Neural progenitor cell (in vitro differentiated cells): ENCODE results near the gene SULT1A2. TPM values are rescaled to one million over a fixed set of nuclear protein-coding genes. Genes with fewer than 3 reads are reported as not detected.
A peak's percentile ranks its signal among the peaks of the same experiment; 100 is the strongest.

Experiments used
- DNase-seq: peaks from one replicate; pipeline ENCODE4 v3.0.0-alpha.2; 2016; ENCODE audit warnings: low spot score
- H2AFZ ChIP-seq: fragments of 200-600 bp; sonication (generic); replicated peaks from 2 replicates; pipeline ENCODE4 v1.6.1; 2016; ENCODE audit warnings: antibody characterized with exemption
- H3F3A ChIP-seq: fragments of 200-600 bp; sonication (generic); 2 replicates; pipeline ENCODE4 v1.6.1; 2016; ENCODE audit warnings: antibody characterized with exemption, low read depth
- H3K27ac ChIP-seq: fragments of 200-600 bp; sonication (generic); 2 replicates; pipeline ENCODE4 v1.5.1; 2016; ENCODE audit warnings: mild to moderate bottlenecking
- H3K27me3 ChIP-seq: fragments of 200-600 bp; sonication (generic); 2 replicates; pipeline ENCODE4 v1.6.1; 2016; ENCODE audit warnings: mild to moderate bottlenecking, moderate library complexity
- H3K36me3 ChIP-seq: fragments of 200-600 bp; sonication (generic); 2 replicates; pipeline ENCODE4 v1.5.1; 2016
- H3K4me1 ChIP-seq: fragments of 200-600 bp; sonication (generic); 2 replicates; pipeline ENCODE4 v1.6.1; 2016; ENCODE audit warnings: mixed run types
- H3K4me2 ChIP-seq: fragments of 200-600 bp; sonication (generic); 2 replicates; pipeline ENCODE4 v1.6.1; 2016
- H3K4me3 ChIP-seq: fragments of 200-600 bp; sonication (generic); 2 replicates; pipeline ENCODE4 v1.5.1; 2016
- H3K79me2 ChIP-seq: fragments of 200-600 bp; sonication (generic); 2 replicates; pipeline ENCODE4 v1.6.1; 2016; ENCODE audit warnings: low read depth
- H3K9ac ChIP-seq: fragments of 200-600 bp; sonication (generic); 2 replicates; pipeline ENCODE4 v1.6.1; 2016
- H3K9me3 ChIP-seq: fragments of 200-600 bp; sonication (generic); 2 replicates; pipeline ENCODE4 v1.5.1; 2016; ENCODE audit warnings: low read depth
- H4K20me1 ChIP-seq: fragments of 200-600 bp; sonication (generic); 2 replicates; pipeline ENCODE4 v1.6.1; 2016; ENCODE audit warnings: low read depth
- H3K27ac Mint-ChIP-seq: 3 replicates; pipeline ENCODE4 v1.8.0; 2021; ENCODE audit warnings: mixed read lengths
- H3K27me3 Mint-ChIP-seq: 2 replicates; pipeline ENCODE4 v1.8.0; 2022; ENCODE audit warnings: low read depth, mild to moderate bottlenecking, inconsistent platforms, moderate library complexity, mixed read lengths; ENCODE audit not compliant: insufficient read depth
- H3K36me3 Mint-ChIP-seq: 3 replicates; pipeline ENCODE4 v1.8.0; 2021; ENCODE audit warnings: mixed read lengths
- H3K4me1 Mint-ChIP-seq: 3 replicates; pipeline ENCODE4 v1.8.0; 2021; ENCODE audit warnings: mixed read lengths
- H3K4me3 Mint-ChIP-seq: 3 replicates; pipeline ENCODE4 v1.8.0; 2021; ENCODE audit warnings: mild to moderate bottlenecking, moderate library complexity, mixed read lengths
- H3K9me3 Mint-ChIP-seq: 3 replicates; pipeline ENCODE4 v1.8.0; 2020; ENCODE audit warnings: mixed read lengths
- EZH2 ChIP-seq: fragments of 200-600 bp; sonication (generic); IDR thresholded peaks from 2 replicates; pipeline ENCODE4 v1.6.1; 2017; ENCODE audit warnings: antibody characterized with exemption, mild to moderate bottlenecking, moderate library complexity
- EZH2phosphoT487 ChIP-seq: fragments of 200-600 bp; sonication (generic); IDR thresholded peaks from 2 replicates; pipeline ENCODE4 v1.6.1; 2017; ENCODE audit warnings: antibody characterized with exemption
- total RNA-seq: library from RNA; depleted of rRNA; stranded (reverse); fragments of >200 nt; gene quantifications from 2 replicates; pipeline ENCODE4 v1.2.3, GENCODE V29; 2015; ENCODE audit warnings: low replicate concordance
- TF ChIP-seq, protein P1 (sequence below): fragments of 200-600 bp; sonication (generic); IDR thresholded peaks from 2 replicates; pipeline ENCODE4 v1.5.1; 2017; ENCODE audit warnings: antibody characterized with exemption, mild to moderate bottlenecking

The SULT1A2 gene
- total RNA-seq, 1 donor from 2014 or later: not detected

DNA sequence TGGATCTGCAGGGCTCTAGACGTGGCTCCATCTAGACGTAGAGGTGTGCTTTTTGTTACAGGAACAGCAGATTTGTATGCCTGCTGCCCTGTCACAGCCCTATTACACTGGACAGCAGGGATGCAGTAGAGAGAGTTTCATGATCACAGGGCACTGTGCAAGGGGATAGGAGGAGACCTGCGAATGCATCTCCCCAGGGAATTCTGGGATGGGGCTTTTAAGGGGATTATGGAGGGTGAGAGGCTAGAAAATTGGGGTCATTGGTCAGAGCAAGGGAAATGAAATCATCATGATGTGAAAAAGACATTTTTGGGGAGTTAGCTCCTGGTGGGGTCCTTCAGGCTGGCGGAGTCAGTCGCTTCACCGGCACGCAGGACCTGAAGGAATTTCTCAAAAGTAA is 54.2 kb downstream of the SULT1A2 start:
- H3F3A ChIP-seq: no peaks in the 10 kb centered on the region
- no peak overlapping the region for H3K4me3 ChIP-seq
- H3K9me3 Mint-ChIP-seq: no peaks in the 10 kb centered on the region
- H3K27ac ChIP-seq: no peak overlapping the region
- no peak overlapping the region for H3K9ac ChIP-seq
- H3K4me2 ChIP-seq: no peak overlapping the region
- TF ChIP-seq EZH2 (no peak), EZH2phosphoT487 (no peak)
- TF ChIP-seq, protein P1, sequence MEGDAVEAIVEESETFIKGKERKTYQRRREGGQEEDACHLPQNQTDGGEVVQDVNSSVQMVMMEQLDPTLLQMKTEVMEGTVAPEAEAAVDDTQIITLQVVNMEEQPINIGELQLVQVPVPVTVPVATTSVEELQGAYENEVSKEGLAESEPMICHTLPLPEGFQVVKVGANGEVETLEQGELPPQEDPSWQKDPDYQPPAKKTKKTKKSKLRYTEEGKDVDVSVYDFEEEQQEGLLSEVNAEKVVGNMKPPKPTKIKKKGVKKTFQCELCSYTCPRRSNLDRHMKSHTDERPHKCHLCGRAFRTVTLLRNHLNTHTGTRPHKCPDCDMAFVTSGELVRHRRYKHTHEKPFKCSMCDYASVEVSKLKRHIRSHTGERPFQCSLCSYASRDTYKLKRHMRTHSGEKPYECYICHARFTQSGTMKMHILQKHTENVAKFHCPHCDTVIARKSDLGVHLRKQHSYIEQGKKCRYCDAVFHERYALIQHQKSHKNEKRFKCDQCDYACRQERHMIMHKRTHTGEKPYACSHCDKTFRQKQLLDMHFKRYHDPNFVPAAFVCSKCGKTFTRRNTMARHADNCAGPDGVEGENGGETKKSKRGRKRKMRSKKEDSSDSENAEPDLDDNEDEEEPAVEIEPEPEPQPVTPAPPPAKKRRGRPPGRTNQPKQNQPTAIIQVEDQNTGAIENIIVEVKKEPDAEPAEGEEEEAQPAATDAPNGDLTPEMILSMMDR: no peak
- H3K36me3 ChIP-seq: no peaks in the 10 kb centered on the region
- H3K79me2 ChIP-seq: no peaks in the 10 kb centered on the region
- DNase-seq: no peak
- no peaks in the 10 kb centered on the region for H4K20me1 ChIP-seq
- no peaks in the 10 kb centered on the region for H3K4me1 ChIP-seq
- peak overlapping the region; percentile 3 for H2AFZ ChIP-seq
- H3K4me1 Mint-ChIP-seq: peaks cover 7% of the 10 kb centered on the region
- no peaks in the 10 kb centered on the region for H3K36me3 Mint-ChIP-seq
- H3K27ac Mint-ChIP-seq: peak overlapping the region; percentile 55
- no peaks in the 10 kb centered on the region for H3K27me3 ChIP-seq
- peaks cover 5% of the 10 kb centered on the region for H3K27me3 Mint-ChIP-seq
- H3K9me3 ChIP-seq: no peaks in the 10 kb centered on the region
- no peak overlapping the region for H3K4me3 Mint-ChIP-seq

Other genes with a start within 250 kb of the SULT1A2 start
- 1.3 and 6.2 TPM in 2 replicates for gene NPIPB6, start 233.5 kb downstream of the SULT1A2 start, total RNA-seq
- gene EIF3CL, start 193.2 kb downstream of the SULT1A2 start, total RNA-seq: 58.1 and 104 TPM in 2 replicates
- not detected in 2 replicates for gene NPIPB7, start 124.7 kb downstream of the SULT1A2 start, total RNA-seq
- 4.4 and 21.2 TPM in 2 replicates for gene CLN3, start 105.0 kb downstream of the SULT1A2 start, total RNA-seq
- gene APOBR, start 102.4 kb downstream of the SULT1A2 start, total RNA-seq: 0.15 TPM in 1 of 2 replicates, not detected in the other
- not detected in 2 replicates for gene IL27, start 90.2 kb downstream of the SULT1A2 start, total RNA-seq
- 0.03 TPM in 1 of 2 replicates, not detected in the other for gene NUPR1, start 58.1 kb downstream of the SULT1A2 start, total RNA-seq
- 5.3 and 16.4 TPM in 2 replicates for gene SGF29, start 43.1 kb downstream of the SULT1A2 start, total RNA-seq
- 2.3 and 4.2 TPM in 2 replicates for gene SULT1A1, start 13.0 kb upstream of the SULT1A2 start, total RNA-seq
- gene NPIPB8, start 41.0 kb upstream of the SULT1A2 start, total RNA-seq: not detected in 2 replicates
- gene EIF3C, start 114.4 kb upstream of the SULT1A2 start, total RNA-seq: 172 and 237 TPM in 2 replicates
- gene NPIPB9, start 154.7 kb upstream of the SULT1A2 start, total RNA-seq: 2.8 TPM in 1 of 2 replicates, not detected in the other
- 21.4 and 61.0 TPM in 2 replicates for gene ATXN2L, start 225.9 kb upstream of the SULT1A2 start, total RNA-seq
- gene TUFM, start 249.3 kb upstream of the SULT1A2 start, total RNA-seq: 74.0 and 131 TPM in 2 replicates